IMR-90 (cell line): ENCODE results near the gene PTGDR2. TPM values are rescaled to one million over a fixed set of nuclear protein-coding genes. Genes with fewer than 3 reads are reported as not detected.

Experiments used
- ATAC-seq: fragments of 200-7000 bp; cut with Tn5 transposase; 2 replicates; pipeline ENCODE4 v1.9.1; 2020; ENCODE audit warnings: low read depth, mild to moderate bottlenecking, moderate library complexity
- BruUV-seq: library from RNA; stranded (reverse); fragments of 400-500 nt; replicated peaks from 2 replicates; lab custom pipeline; 2021; lab: Mats Ljungman, UMichigan
- CTCF ChIA-PET: fragments of 300-600 bp; formaldehyde crosslinking; extraction: SDS; loops from one replicate; lab custom pipeline; 2021; ENCODE audit warnings: antibody characterized with exemption; lab: Yijun Ruan, JAX
- POLR2A ChIA-PET: fragments of 300-600 bp; sonication (Branson Sonifier 250); formaldehyde crosslinking; loops from one replicate; lab custom pipeline; 2022; ENCODE audit warnings: antibody characterized with exemption; ENCODE audit not compliant: unreplicated experiment; lab: Charles Lee
- DNase-seq: peaks from one replicate; pipeline ENCODE4 v3.0.0; 2013
- H2AFZ ChIP-seq: replicated peaks from 2 replicates; pipeline ENCODE3; 2013; ENCODE audit warnings: low read length, mild to moderate bottlenecking; ENCODE audit not compliant: poor library complexity
- H2AK5ac ChIP-seq: 2 replicates; pipeline ENCODE4 v1.6.1; 2013; ENCODE audit warnings: low read depth, low read length, inconsistent platforms
- H2AK9ac ChIP-seq: replicated peaks from 2 replicates; pipeline ENCODE3; 2013; ENCODE audit warnings: mild to moderate bottlenecking, low read depth, low read length, moderate library complexity; ENCODE audit not compliant: poor library complexity
- H2BK120ac ChIP-seq: 2 replicates; pipeline ENCODE4 v1.6.1; 2013; ENCODE audit warnings: low read depth, low read length, inconsistent platforms
- H2BK15ac ChIP-seq: 3 replicates; pipeline ENCODE4 v1.6.1; 2013; ENCODE audit warnings: low read depth, low read length, inconsistent platforms
- H2BK20ac ChIP-seq: 2 replicates; pipeline ENCODE4 v1.6.1; 2013; ENCODE audit warnings: low read depth, mild to moderate bottlenecking, inconsistent platforms, low read length, moderate library complexity
- H2BK5ac ChIP-seq: 2 replicates; pipeline ENCODE4 v1.6.1; 2013; ENCODE audit warnings: mild to moderate bottlenecking, low read depth, low read length, inconsistent platforms; ENCODE audit not compliant: poor library complexity, severe bottlenecking
- H3K14ac ChIP-seq: replicated peaks from 2 replicates; pipeline ENCODE4 v1.6.1; 2013; ENCODE audit warnings: low read depth, low read length, inconsistent platforms
- H3K18ac ChIP-seq: 2 replicates; pipeline ENCODE4 v1.6.1; 2013; ENCODE audit warnings: low read depth, low read length, control low read depth
- H3K23ac ChIP-seq: 2 replicates; pipeline ENCODE4 v1.6.1; 2013; ENCODE audit warnings: low read depth, low read length, inconsistent platforms
- H3K27ac ChIP-seq: 2 replicates; pipeline ENCODE4 v1.5.1; 2013; ENCODE audit warnings: mild to moderate bottlenecking, control low read depth, low read length; ENCODE audit not compliant: insufficient read depth
- H3K27me3 ChIP-seq: 2 replicates; pipeline ENCODE4 v1.6.1; 2013; ENCODE audit warnings: low read length; ENCODE audit not compliant: control insufficient read depth, insufficient read depth
- H3K36me3 ChIP-seq: 2 replicates; pipeline ENCODE4 v1.6.1; 2013; ENCODE audit warnings: low read length, mixed read lengths; ENCODE audit not compliant: control insufficient read depth, insufficient read depth
- H3K4ac ChIP-seq: 2 replicates; pipeline ENCODE4 v1.6.1; 2013; ENCODE audit warnings: low read depth, low read length, inconsistent platforms
- H3K4me1 ChIP-seq: 2 replicates; pipeline ENCODE4 v1.6.1; 2013; ENCODE audit warnings: low read length, mixed read lengths; ENCODE audit not compliant: control insufficient read depth, insufficient read depth
- H3K4me2 ChIP-seq: 2 replicates; pipeline ENCODE4 v1.6.1; 2013; ENCODE audit warnings: low read depth, mild to moderate bottlenecking, control low read depth, low read length, moderate library complexity
- H3K4me3 ChIP-seq: 2 replicates; pipeline ENCODE4 v1.5.1; 2013; ENCODE audit warnings: low read depth, mild to moderate bottlenecking, control low read depth, low read length, moderate library complexity; ENCODE audit not compliant: insufficient read depth
- H3K56ac ChIP-seq: 2 replicates; pipeline ENCODE4 v1.6.1; 2013; ENCODE audit warnings: low read length, inconsistent platforms; ENCODE audit not compliant: insufficient read depth; ENCODE audit errors: extremely low read depth
- H3K79me1 ChIP-seq, 2 experiments: 2 replicates each; pipeline ENCODE4 v1.6.1; 2013; ENCODE audit warnings: low read length in 2 of 2, inconsistent platforms in 1 of 2, low read depth in 1 of 2
- H3K9ac ChIP-seq: 2 replicates; pipeline ENCODE4 v1.6.1; 2013; ENCODE audit warnings: low read depth, low read length, control low read depth
- H3K9me1 ChIP-seq: 2 replicates; pipeline ENCODE4 v1.6.1; 2013; ENCODE audit warnings: low read length, inconsistent platforms; ENCODE audit not compliant: insufficient read depth
- H3K9me3 ChIP-seq: 2 replicates; pipeline ENCODE4 v1.6.1; 2013; ENCODE audit warnings: low read length; ENCODE audit not compliant: control insufficient read depth, insufficient read depth
- H4K20me1 ChIP-seq: 2 replicates; pipeline ENCODE4 v1.6.1; 2013; ENCODE audit warnings: low read length, inconsistent platforms; ENCODE audit not compliant: insufficient read depth
- H4K5ac ChIP-seq: 2 replicates; pipeline ENCODE4 v1.6.1; 2013; ENCODE audit warnings: mild to moderate bottlenecking, low read depth, low read length, control low read depth
- H4K8ac ChIP-seq, 2 experiments: 2 replicates each; pipeline ENCODE4 v1.6.1; 2013; ENCODE audit warnings: low read depth in 2 of 2, low read length in 2 of 2, control low read depth in 1 of 2, inconsistent platforms in 1 of 2
- H4K91ac ChIP-seq: 2 replicates; pipeline ENCODE4 v1.6.1; 2013; ENCODE audit warnings: low read depth, low read length, inconsistent platforms; ENCODE audit not compliant: insufficient read depth
- MAZ ChIP-seq: IDR thresholded peaks from 2 replicates; pipeline ENCODE4 v1.6.1; 2012; ENCODE audit warnings: low read depth, mild to moderate bottlenecking, low read length, improper control_type of control experiment, moderate library complexity, borderline replicate concordance
- WGBS, 2 experiments: methylation state at CpG; one replicate each; pipeline versions ENCODE4 v1.1.5 to v1.1.7; 2013; ENCODE audit warnings: missing lambda C conversion rate in 2 of 2; ENCODE audit not compliant: insufficient read length in 1 of 2; ENCODE audit errors: extremely low coverage in 2 of 2; 5-methylcytosine and 5-hydroxymethylcytosine counted together
- dilution Hi-C: fragments of 300-500 bp; cut with HindIII; formaldehyde crosslinking; loops from one replicate; pipeline ENCODE4 v1.14.3; 2018; ENCODE audit warnings: low sequenced_read_pairs; ENCODE audit not compliant: unreplicated experiment
- in situ Hi-C: fragments of 300-500 bp; cut with MboI; formaldehyde crosslinking; loops from 3 replicates; pipeline ENCODE4 v1.14.3; 2019; ENCODE audit warnings: low sequenced_read_pairs, inconsistent platforms, mixed read lengths
- intact Hi-C: fragments of 100-400 bp; cut with micrococcal nuclease; formaldehyde crosslinking; loops from 2 replicates; pipeline ENCODE4 v1.10.0; 2022
- polyA plus RNA-seq, 3 experiments: library from polyadenylated mRNA; depleted of rRNA; stranded (reverse); fragments of >200 nt; gene quantifications; 2 replicates each; pipeline ENCODE4 v1.2.3, GENCODE V29; 2012; ENCODE audit warnings: low replicate concordance in 1 of 3
- total RNA-seq: library from RNA; depleted of rRNA; stranded (reverse); fragments of >200 nt; gene quantifications from 2 replicates; pipeline ENCODE4 v1.2.3, GENCODE V29; 2012

The PTGDR2 gene
- total and polyA plus RNA-seq, 2 of the 4 experiments (the other 2 are of a cell fraction) = under 0.01 to 0.12 TPM

GRCh38 chr11:60873533-60873932, 17.8 kb upstream of the PTGDR2 start:
- Histone ChIP-seq H4K8ac (peak overlapping the region; percentile 44 to 62; a peak in 3 of 4 replicates), H3K27ac (peak overlapping the region; percentile 33), H3K4me1 (peaks cover 22% of the 10 kb centered on the region), H2BK5ac (peak overlapping the region; percentile 79), H3K27me3 (no peaks in the 10 kb centered on the region; the same call in none of the 2 replicates), H3K9ac (peak overlapping the region; percentile 4; the same call in 1 of the 2 replicates), H3K56ac (no peak overlapping the region), H3K23ac (peak overlapping the region; percentile 34; the same call in 1 of the 2 replicates), H3K18ac (peak overlapping the region; percentile 52), H2AK5ac (peak overlapping the region; percentile 32; the same call in 1 of the 2 replicates), H3K9me3 (no peaks in the 10 kb centered on the region), H3K4me3 (no peak overlapping the region), H3K9me1 (peaks cover 23% of the 10 kb centered on the region), H4K20me1 (no peaks in the 10 kb centered on the region), H3K4ac (peak overlapping the region; percentile 49; the same call in 1 of the 2 replicates), H4K91ac (peak overlapping the region; percentile 81), H2AK9ac (peak overlapping the region; percentile 43), H2AFZ (peak overlapping the region; percentile 80), H3K79me1 (0 out of 4 replicates have a peak, but pooled peaks cover 0 to 3% of the 10 kb centered on the region in 2 experiments), H3K4me2 (peak overlapping the region; percentile 36), H2BK15ac (no peak overlapping the region), H3K36me3 (no peaks in the 10 kb centered on the region), H4K5ac (peak overlapping the region; percentile 37; the same call in 1 of the 2 replicates), H2BK120ac (peak overlapping the region; percentile 62; the same call in 1 of the 2 replicates), H2BK20ac (0 out of 2 replicates have a peak overlapping the region, but pooled peaks have one; percentile 23), H3K14ac (peak overlapping the region; percentile 33)
- DNase-seq (no peak), ATAC-seq (no peak; the same call in 1 of the 2 replicates)
- POLR2A ChIA-PET = no interaction called here
- dilution Hi-C loops (no loop called here), in situ Hi-C loops (no loop called here), intact Hi-C loops (no loop called here)
- CTCF ChIA-PET = interaction anchor here (0.9 to 2.5 kb wide), 4 partner anchors 14 to 42 kb away, joined by 3 to 11 read pairs (median 6); no protein-coding TSS in a partner anchor
- no peak for TF ChIP-seq MAZ
- no TSS peak for BruUV-seq
- 75% methylated on average over 5 of the region's 12 CpGs; no CpG with 5 or more reads in 1 of the 2 experiments for WGBS, 2 experiments
